SH-SY5Y (cell line): ENCODE results near the gene SPPL3.

ENCODE experiments used
- GATA2 ChIP-seq: IDR thresholded peaks from 2 replicates; pipeline ENCODE4 v1.6.1; 2011; ENCODE audit warnings: mild to moderate bottlenecking, low read depth, low read length
- GATA3 ChIP-seq: IDR thresholded peaks from 2 replicates; pipeline ENCODE4 v1.6.1; 2011; ENCODE audit warnings: low read depth, mild to moderate bottlenecking, low read length, moderate library complexity

GRCh38 chr12:120763250-120763649 lies 140.9 kb downstream of the SPPL3 start:
- TF ChIP-seq GATA2 = no peak
- TF ChIP-seq GATA3 = no peak
